22Rv1 (cell line): ENCODE measurements around the gene COQ5.

ENCODE experiments used
- ZFX ChIP-seq: fragments of 450-650 bp; IDR thresholded peaks from 2 replicates; pipeline ENCODE4 v1.6.1; 2017; ENCODE audit warnings: antibody characterized with exemption, borderline replicate concordance
- TF ChIP-seq, protein P1 (sequence below): fragments of 450-650 bp; IDR thresholded peaks from 2 replicates; pipeline ENCODE4 v1.5.1; 2017; ENCODE audit warnings: mild to moderate bottlenecking

- TF ChIP-seq, protein P1, sequence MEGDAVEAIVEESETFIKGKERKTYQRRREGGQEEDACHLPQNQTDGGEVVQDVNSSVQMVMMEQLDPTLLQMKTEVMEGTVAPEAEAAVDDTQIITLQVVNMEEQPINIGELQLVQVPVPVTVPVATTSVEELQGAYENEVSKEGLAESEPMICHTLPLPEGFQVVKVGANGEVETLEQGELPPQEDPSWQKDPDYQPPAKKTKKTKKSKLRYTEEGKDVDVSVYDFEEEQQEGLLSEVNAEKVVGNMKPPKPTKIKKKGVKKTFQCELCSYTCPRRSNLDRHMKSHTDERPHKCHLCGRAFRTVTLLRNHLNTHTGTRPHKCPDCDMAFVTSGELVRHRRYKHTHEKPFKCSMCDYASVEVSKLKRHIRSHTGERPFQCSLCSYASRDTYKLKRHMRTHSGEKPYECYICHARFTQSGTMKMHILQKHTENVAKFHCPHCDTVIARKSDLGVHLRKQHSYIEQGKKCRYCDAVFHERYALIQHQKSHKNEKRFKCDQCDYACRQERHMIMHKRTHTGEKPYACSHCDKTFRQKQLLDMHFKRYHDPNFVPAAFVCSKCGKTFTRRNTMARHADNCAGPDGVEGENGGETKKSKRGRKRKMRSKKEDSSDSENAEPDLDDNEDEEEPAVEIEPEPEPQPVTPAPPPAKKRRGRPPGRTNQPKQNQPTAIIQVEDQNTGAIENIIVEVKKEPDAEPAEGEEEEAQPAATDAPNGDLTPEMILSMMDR = no peak
- TF ChIP-seq ZFX = no peak
Observed at GRCh38 chr12:120480211-120480610, 48.7 kb downstream of the COQ5 start.
